Heart left ventricle (tissue), 13 donors: ENCODE data around the gene DNAI7.

Experiments
- CTCF ChIP-seq, 12 donors: fragments of 200-600 bp; sonication (generic) in 4 of 12; IDR thresholded peaks; one replicate each; pipeline versions ENCODE4 v1.5.0 to v1.8.0; 2018 to 2022; ENCODE audit warnings: antibody characterized with exemption in 12 of 12, mild to moderate bottlenecking in 5 of 12
- POLR2A ChIP-seq, 2 donors: fragments of 450-650 bp; IDR thresholded peaks; one replicate each; pipeline ENCODE4 v1.6.1; 2017; ENCODE audit warnings: antibody characterized with exemption in 2 of 2, mild to moderate bottlenecking in 2 of 2, moderate library complexity in 2 of 2
- donor health status: ischemic (EF 13 %, LVEDD 7.1; RV severe dilation, severe dysfunction).
- donor health status: DM: no; HTN: yes; CAD: no.
- donor health status: DM: no; HTN: no; CAD: no.
- donor health status: ischemic (EF 25% LVEDD 6.9; RV normal size, moderate dysfunction).
- donor health status: ischemic (EF 25% LVEDD 5.7; RV mildly dilated, moderate dysfunction).
- donor health status: ischemic (EF 35%, LVEDD 5.7; RV mildly dilated, moderate dysfunction).
- donor health status: nonischemic (EF 11% LVEDD 7.7; RV severe dilation, severe dysfunction).
- donor health status: DM: yes; HTN: yes; CAD: no.
- donor health status: PGD.
- donor health status: ischemic (EF 29% LVEDD 5.4; RV normal size, mild dysfunction).
- donor health status: nonischemic (EF 23%, LVEDD 6.1; RV moderate dilation, normal function).

- TF ChIP-seq CTCF (IDR thresholded peaks at IDR 0.05) (no peak), POLR2A (IDR thresholded peaks at IDR 0.05) (no peak)
Measured at GRCh38 chr12:25156061-25156460, 38.9 kb downstream of the DNAI7 start.
